Neural crest cell (in vitro differentiated cells): ENCODE results near the gene SNCAIP. TPM values are rescaled to one million over a fixed set of nuclear protein-coding genes. Genes with fewer than 3 reads are reported as not detected.

Source experiments
- DNase-seq: peaks from one replicate; pipeline ENCODE4 v3.0.0; 2021; ENCODE audit warnings: low read depth, mixed read lengths, low spot score
- H3K27ac Mint-ChIP-seq: one replicate; pipeline ENCODE4 v1.8.0; 2021; ENCODE audit warnings: mild to moderate bottlenecking, mixed read lengths; ENCODE audit not compliant: unreplicated experiment
- H3K27me3 Mint-ChIP-seq: 2 replicates; pipeline ENCODE4 v1.8.0; 2021; ENCODE audit warnings: low read depth, mild to moderate bottlenecking, mixed read lengths
- H3K36me3 Mint-ChIP-seq: 2 replicates; pipeline ENCODE4 v1.8.0; 2021; ENCODE audit warnings: low read depth, mild to moderate bottlenecking, mixed read lengths
- H3K4me1 Mint-ChIP-seq: 2 replicates; pipeline ENCODE4 v1.8.0; 2021; ENCODE audit warnings: mixed read lengths
- H3K4me3 Mint-ChIP-seq: one replicate; pipeline ENCODE4 v1.8.0; 2021; ENCODE audit warnings: mild to moderate bottlenecking, mixed read lengths
- H3K9me3 Mint-ChIP-seq: 2 replicates; pipeline ENCODE4 v1.8.0; 2021; ENCODE audit warnings: mixed read lengths
- CTCF ChIP-seq: fragments of 200-600 bp; sonication (generic); conservative IDR thresholded peaks from 2 replicates; pipeline ENCODE4 v1.5.0; 2021; ENCODE audit warnings: antibody characterized with exemption, mild to moderate bottlenecking
- total RNA-seq: library from RNA; stranded (reverse); gene quantifications from 2 replicates; pipeline ENCODE4 v1.2.1, GENCODE V29; 2021

Gene SNCAIP
- total RNA-seq, 1 donor from 2014 or later: 10.2 TPM

DNA sequence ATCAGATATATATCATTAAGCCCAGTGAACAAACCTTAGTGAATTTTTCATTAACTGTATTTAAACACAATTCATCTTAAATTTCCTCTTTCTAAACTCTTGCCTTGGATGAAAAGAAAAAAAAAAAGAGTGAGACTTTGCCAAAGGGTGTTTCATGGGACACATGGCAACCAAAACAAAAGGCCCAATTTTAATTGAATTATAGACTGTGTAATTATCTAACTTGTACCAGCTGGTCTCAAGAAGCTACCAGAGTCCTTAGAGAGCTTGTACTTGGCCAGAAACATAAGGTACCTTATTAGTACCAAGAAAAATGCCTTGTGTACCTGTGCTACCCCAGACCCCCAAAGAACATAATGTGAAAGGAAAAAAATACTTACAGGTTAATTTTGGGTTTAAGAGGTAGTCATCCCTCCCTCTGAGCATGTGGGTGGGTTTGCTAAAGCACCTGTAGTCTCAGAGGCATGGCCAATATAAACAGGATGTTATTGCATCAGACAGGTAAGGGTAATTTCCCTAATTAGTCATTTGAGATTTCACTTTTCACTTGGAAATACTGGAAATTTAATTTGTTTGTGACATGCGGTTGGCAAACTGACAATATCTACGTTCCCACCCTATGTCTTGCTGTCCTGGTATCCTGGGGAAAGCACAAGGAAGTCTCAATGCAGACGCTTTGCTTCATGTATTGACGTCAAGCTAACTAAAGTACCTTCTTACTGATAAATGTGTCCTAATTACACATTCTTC, 90.1 kb downstream of the SNCAIP start:
- H3K27ac Mint-ChIP-seq: no peak overlapping the region
- H3K9me3 Mint-ChIP-seq: no peaks in the 10 kb centered on the region
- no peak overlapping the region for H3K4me3 Mint-ChIP-seq
- H3K36me3 Mint-ChIP-seq: no peaks in the 10 kb centered on the region
- H3K27me3 Mint-ChIP-seq: no peaks in the 10 kb centered on the region
- TF ChIP-seq CTCF: no peak
- peaks cover 16% of the 10 kb centered on the region for H3K4me1 Mint-ChIP-seq
- DNase-seq: no peak

GRCh38 chr5:122402955-122403685, 91.1 kb downstream of the SNCAIP start:
- H3K27me3 Mint-ChIP-seq: no peaks in the 10 kb centered on the region
- peaks cover 11% of the 10 kb centered on the region for H3K4me1 Mint-ChIP-seq
- TF ChIP-seq CTCF: no peak
- no peak overlapping the region for H3K4me3 Mint-ChIP-seq
- H3K9me3 Mint-ChIP-seq: no peaks in the 10 kb centered on the region
- no peaks in the 10 kb centered on the region for H3K36me3 Mint-ChIP-seq
- no peak for DNase-seq
- no peak overlapping the region for H3K27ac Mint-ChIP-seq

GRCh38 chr5:122404018-122404417, 92.0 kb downstream of the SNCAIP start:
- Mint-ChIP-seq H3K36me3 (no peaks in the 10 kb centered on the region), H3K4me1 (peaks cover 10% of the 10 kb centered on the region), H3K4me3 (no peak overlapping the region), H3K9me3 (no peaks in the 10 kb centered on the region), H3K27ac (no peak overlapping the region), H3K27me3 (no peaks in the 10 kb centered on the region)
- no peak for TF ChIP-seq CTCF
- no peak for DNase-seq

DNA sequence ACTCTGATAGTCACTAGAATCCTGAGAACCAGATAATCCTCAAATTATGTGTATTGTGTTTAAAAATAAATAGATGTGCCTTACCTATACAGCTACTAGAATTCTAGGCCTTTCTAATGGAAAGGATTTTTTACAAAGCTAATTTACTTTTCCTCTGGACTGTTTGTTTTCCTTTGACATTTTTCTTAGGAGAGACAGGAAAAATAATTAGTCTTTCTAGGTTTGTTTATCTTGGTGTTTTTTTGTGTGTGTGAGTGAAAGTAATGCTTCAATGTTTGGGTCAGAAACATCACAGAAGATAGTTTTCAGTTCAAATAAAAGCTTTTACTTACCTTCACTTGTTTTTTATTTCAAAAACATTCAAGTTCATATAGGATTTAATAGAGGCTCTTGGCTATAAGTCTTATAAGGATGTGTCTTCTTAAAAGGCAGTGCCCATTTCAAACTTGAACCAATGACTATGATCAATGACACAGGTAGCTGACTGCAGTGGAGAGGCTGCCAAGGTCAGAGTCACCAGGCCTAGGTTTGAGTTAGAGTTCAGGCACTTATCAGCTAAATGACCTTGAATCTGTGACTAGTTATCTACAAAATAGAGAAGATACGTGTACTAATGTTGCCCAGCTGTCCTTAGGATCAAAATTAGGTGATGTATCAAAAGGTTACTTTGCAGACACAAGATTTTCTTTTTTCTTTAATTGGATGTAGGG, 92.8 kb downstream of the SNCAIP start:
- no peak overlapping the region for H3K27ac Mint-ChIP-seq
- no peaks in the 10 kb centered on the region for H3K36me3 Mint-ChIP-seq
- peaks cover 10% of the 10 kb centered on the region for H3K4me1 Mint-ChIP-seq
- no peaks in the 10 kb centered on the region for H3K27me3 Mint-ChIP-seq
- H3K9me3 Mint-ChIP-seq: no peaks in the 10 kb centered on the region
- no peak for DNase-seq
- H3K4me3 Mint-ChIP-seq: no peak overlapping the region
- no peak for TF ChIP-seq CTCF

DNA sequence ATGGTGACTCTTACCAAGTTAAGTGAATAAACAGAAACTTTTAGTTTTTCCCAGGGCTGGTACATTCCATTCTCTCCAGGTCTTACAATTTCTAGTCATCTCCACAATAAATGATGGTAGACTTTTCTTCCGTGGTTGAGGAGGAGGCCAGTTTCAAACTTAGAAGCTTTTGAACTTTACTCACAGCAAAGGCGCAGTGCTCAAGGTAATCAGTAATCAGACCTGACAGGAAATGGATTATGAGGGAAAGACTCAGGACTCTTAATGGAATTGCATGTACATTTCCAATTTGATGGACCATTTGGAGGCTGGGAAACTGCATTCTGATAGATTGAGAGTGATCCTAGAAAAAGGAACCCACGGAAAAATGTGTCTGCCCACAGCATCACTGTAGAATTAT, 93.7 kb downstream of the SNCAIP start:
- TF ChIP-seq CTCF: no peak
- Mint-ChIP-seq H3K27me3 (no peaks in the 10 kb centered on the region), H3K36me3 (no peaks in the 10 kb centered on the region), H3K4me3 (no peak overlapping the region), H3K9me3 (no peaks in the 10 kb centered on the region), H3K27ac (no peak overlapping the region), H3K4me1 (peaks cover 4% of the 10 kb centered on the region)
- DNase-seq: no peak
